ENCODE measurements around the gene CTBP1.

The CTBP1 gene

GRCh38 chr4:1290165-1290977, 41.4 kb upstream of the CTBP1 start:
- TF ChIP-seq, protein P1, sequence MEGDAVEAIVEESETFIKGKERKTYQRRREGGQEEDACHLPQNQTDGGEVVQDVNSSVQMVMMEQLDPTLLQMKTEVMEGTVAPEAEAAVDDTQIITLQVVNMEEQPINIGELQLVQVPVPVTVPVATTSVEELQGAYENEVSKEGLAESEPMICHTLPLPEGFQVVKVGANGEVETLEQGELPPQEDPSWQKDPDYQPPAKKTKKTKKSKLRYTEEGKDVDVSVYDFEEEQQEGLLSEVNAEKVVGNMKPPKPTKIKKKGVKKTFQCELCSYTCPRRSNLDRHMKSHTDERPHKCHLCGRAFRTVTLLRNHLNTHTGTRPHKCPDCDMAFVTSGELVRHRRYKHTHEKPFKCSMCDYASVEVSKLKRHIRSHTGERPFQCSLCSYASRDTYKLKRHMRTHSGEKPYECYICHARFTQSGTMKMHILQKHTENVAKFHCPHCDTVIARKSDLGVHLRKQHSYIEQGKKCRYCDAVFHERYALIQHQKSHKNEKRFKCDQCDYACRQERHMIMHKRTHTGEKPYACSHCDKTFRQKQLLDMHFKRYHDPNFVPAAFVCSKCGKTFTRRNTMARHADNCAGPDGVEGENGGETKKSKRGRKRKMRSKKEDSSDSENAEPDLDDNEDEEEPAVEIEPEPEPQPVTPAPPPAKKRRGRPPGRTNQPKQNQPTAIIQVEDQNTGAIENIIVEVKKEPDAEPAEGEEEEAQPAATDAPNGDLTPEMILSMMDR (IDR thresholded peaks at IDR 0.05; ENCODE audit: low read depth, low read length, missing control alignments) = no peak
- H3K4me3 ChIP-seq (ENCODE audit: low read depth, low read length) = peak overlapping the region; percentile 91
- no peak for DNase-seq (ENCODE audit: low read depth)

GRCh38 chr4:1289207-1290164, 40.6 kb upstream of the CTBP1 start, which contains the start of gene MAEA:
MAEA (plus strand) TSS chr4:1289891; CDS start chr4:1289914, 23 bp downstream.
- H3K4me3 ChIP-seq (ENCODE audit: low read depth, low read length) = peak within 1 kb of the TSS; percentile 91
- TF ChIP-seq, protein P1 (IDR thresholded peaks at IDR 0.05; ENCODE audit: low read depth, low read length, missing control alignments) = no peak
- peak; percentile 90 for DNase-seq (ENCODE audit: low read depth)

DNA sequence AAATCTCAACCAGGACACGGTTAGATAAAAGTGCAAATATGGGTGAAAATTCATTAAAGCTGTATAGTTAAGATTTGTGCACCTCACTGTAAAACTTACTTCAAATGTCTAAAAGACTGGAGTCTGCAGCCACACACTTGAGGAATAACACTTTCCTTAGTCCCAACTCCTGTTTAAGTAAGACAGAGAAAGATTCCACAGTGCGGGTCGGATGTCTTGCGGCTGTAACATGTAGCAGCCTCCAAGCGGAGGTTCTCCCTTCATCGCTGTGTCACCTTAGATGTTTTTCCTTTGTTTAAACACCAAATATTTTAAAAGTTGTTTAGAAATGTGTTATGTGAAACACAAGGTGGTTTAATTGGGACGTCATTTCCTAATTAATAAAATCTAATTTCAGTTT, 39.9 kb upstream of the CTBP1 start:
- DNase-seq (ENCODE audit: low read depth) = no peak
- TF ChIP-seq, protein P1 (IDR thresholded peaks at IDR 0.05; ENCODE audit: low read depth, low read length, missing control alignments) = no peak

DNA sequence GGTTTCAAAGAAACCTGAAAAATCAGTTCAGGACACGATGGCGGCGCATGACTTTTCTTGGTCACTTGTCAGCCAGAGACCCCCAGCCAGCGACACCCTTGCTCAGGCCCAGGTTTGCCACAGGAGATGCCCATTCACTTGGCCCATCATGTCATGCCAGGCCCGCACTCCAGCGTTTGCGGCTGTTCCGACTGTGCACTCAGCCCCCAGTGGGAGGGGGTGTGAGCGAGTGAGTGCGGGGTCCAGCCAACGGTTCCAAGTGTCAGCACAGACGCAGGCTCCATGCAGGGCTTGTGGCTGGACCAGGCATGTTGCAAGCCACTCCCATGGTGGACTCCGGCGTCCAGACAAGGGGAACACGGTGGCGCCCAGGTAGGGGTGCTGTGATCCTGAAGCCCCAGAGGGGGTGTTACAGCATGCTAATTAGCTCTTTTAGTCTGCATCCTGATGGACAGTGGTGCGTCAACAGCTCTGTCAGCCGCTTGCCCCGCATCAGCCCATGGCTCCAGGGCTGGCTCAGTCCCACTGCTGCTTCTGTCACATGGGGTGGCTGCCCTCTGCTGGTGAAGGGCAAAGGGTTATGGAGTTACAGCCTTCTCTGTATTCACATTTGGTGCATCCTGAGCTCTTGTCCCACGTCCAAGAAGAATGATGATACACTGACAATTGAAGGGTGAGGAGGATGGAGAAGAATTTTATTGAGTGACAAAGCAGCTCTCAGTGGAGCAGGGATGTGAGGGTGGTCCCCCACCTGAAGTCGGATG, 37.0 kb upstream of the CTBP1 start:
- no peak for DNase-seq (ENCODE audit: low read depth)
- H3K4me3 ChIP-seq (ENCODE audit: low read depth, low read length) = no peak overlapping the region
- TF ChIP-seq, protein P1 (IDR thresholded peaks at IDR 0.05; ENCODE audit: low read depth, low read length, missing control alignments) = peak; percentile 34

More for the DNA sequence above, 39.9 kb upstream of the CTBP1 start:
- H3K4me3 ChIP-seq (ENCODE audit: low read depth, low read length) = peak overlapping the region; percentile 91

GRCh38 chr4:1285151-1285789, 36.3 kb upstream of the CTBP1 start:
- TF ChIP-seq, protein P1 (IDR thresholded peaks at IDR 0.05; ENCODE audit: low read depth, low read length, missing control alignments) = no peak
- DNase-seq (ENCODE audit: low read depth) = no peak
- no peak overlapping the region for H3K4me3 ChIP-seq (ENCODE audit: low read depth, low read length)

GRCh38 chr4:1283711-1284110, 34.8 kb upstream of the CTBP1 start:
- TF ChIP-seq, protein P1 (IDR thresholded peaks at IDR 0.05; ENCODE audit: low read depth, low read length, missing control alignments) = no peak

More at GRCh38 chr4:1283711-1284110, 34.8 kb upstream of the CTBP1 start:
- H3K4me3 ChIP-seq (ENCODE audit: low read depth, low read length) = no peak overlapping the region
- no peak for DNase-seq (ENCODE audit: low read depth)
